CD4-positive, alpha-beta T cell (primary cell): ENCODE results near the gene DPEP2. TPM values are rescaled to one million over a fixed set of nuclear protein-coding genes. Genes with fewer than 3 reads are reported as not detected.

Source experiments
- ATAC-seq: fragments of 200-7000 bp; cut with Tn5 transposase; one replicate; pipeline ENCODE4 v1.10.0; 2022; ENCODE audit warnings: mild to moderate bottlenecking; ENCODE audit not compliant: poor library complexity
- CTCF ChIA-PET: fragments of 350-600 bp; sonication (Branson Sonifier 250); formaldehyde crosslinking; loops from one replicate; lab custom pipeline; 2021; ENCODE audit warnings: antibody characterized with exemption, inconsistent platforms; lab: Charles Lee
- POLR2A ChIA-PET: fragments of 350-600 bp; sonication (Branson Sonifier 250); formaldehyde crosslinking; loops from one replicate; lab custom pipeline; 2021; ENCODE audit warnings: antibody characterized with exemption, inconsistent platforms; lab: Charles Lee
- DNase-seq, 14 experiments: peaks; one replicate each; pipeline ENCODE4 v3.0.0-alpha.2; 2013 to 2020; ENCODE audit warnings: mixed read lengths in 2 of 14
- H3K27ac ChIP-seq, 2 donors: one replicate each; pipeline versions ENCODE4 v1.5.1 to v1.7.0; 2013; ENCODE audit warnings: low read length in 2 of 2, low read depth in 1 of 2, mild to moderate bottlenecking in 1 of 2
- H3K27me3 ChIP-seq, 2 experiments: 1 replicate in 1 of 2; 2 replicates in 1 of 2; pipeline versions ENCODE4 v1.6.1 to v1.7.0; 2013; ENCODE audit warnings: low read length in 2 of 2, control low read depth in 1 of 2, mild to moderate bottlenecking in 1 of 2, moderate library complexity in 1 of 2; ENCODE audit not compliant: insufficient read depth in 2 of 2, control insufficient read depth in 1 of 2
- H3K36me3 ChIP-seq: one replicate; pipeline ENCODE4 v1.6.1; 2013; ENCODE audit warnings: low read length, control low read depth; ENCODE audit not compliant: insufficient read depth
- H3K4me1 ChIP-seq: one replicate; pipeline ENCODE4 v1.6.1; 2013; ENCODE audit warnings: low read length, control low read depth; ENCODE audit not compliant: insufficient read depth
- H3K4me3 ChIP-seq: one replicate; pipeline ENCODE4 v1.5.1; 2013; ENCODE audit warnings: mild to moderate bottlenecking, low read length, moderate library complexity
- H3K9me3 ChIP-seq, 2 experiments: 1 replicate in 1 of 2; 2 replicates in 1 of 2; pipeline versions ENCODE4 v1.6.1 to v1.7.0; 2013; ENCODE audit warnings: low read length in 2 of 2, mild to moderate bottlenecking in 2 of 2, control low read depth in 1 of 2, moderate library complexity in 1 of 2; ENCODE audit not compliant: control insufficient read depth in 1 of 2, insufficient read depth in 1 of 2
- H3K27ac Mint-ChIP-seq: one replicate; pipeline ENCODE4 v1.8.0; 2020; ENCODE audit warnings: mixed read lengths
- H3K27me3 Mint-ChIP-seq: one replicate; pipeline ENCODE4 v1.8.0; 2021; ENCODE audit warnings: mixed read lengths
- H3K36me3 Mint-ChIP-seq: one replicate; pipeline ENCODE4 v1.8.0; 2021; ENCODE audit warnings: low read depth, mixed read lengths
- H3K4me1 Mint-ChIP-seq: one replicate; pipeline ENCODE4 v1.8.0; 2021; ENCODE audit warnings: low read depth, mixed read lengths
- H3K4me3 Mint-ChIP-seq: one replicate; pipeline ENCODE4 v1.8.0; 2020; ENCODE audit warnings: mild to moderate bottlenecking, mixed read lengths
- H3K9me3 Mint-ChIP-seq: one replicate; pipeline ENCODE4 v1.8.0; 2020; ENCODE audit warnings: mixed read lengths
- CTCF ChIP-seq: fragments of 200-600 bp; IDR thresholded peaks from one replicate; pipeline ENCODE4 v1.8.0; 2022; ENCODE audit warnings: antibody characterized with exemption, mild to moderate bottlenecking
- intact Hi-C, 2 experiments: fragments of 100-400 bp; cut with DNase I in 1 of 2; cut with micrococcal nuclease in 1 of 2; formaldehyde crosslinking; loops; one replicate each; pipeline versions ENCODE4 v1.15.1 to v1.9.0; 2023 to 2025; cut with DNase I, micrococcal nuclease
- total RNA-seq, 174 experiments: library from RNA in 2 of 174; stranded (reverse) in 2 of 174; gene quantifications; one replicate each; pipeline ENCODE4 v1.2.3 and lab custom pipeline; 2021 to 2026

The DPEP2 gene
- total RNA-seq, 2 experiments from 2014 or later, result 42.2 to 43.5 TPM

GRCh38 chr16:67986949-67987348, 12.3 kb downstream of the DPEP2 start:
- POLR2A ChIA-PET, result interaction anchor here (0.7 to 5.1 kb wide), 6 partner anchors 10 to 98 kb away, joined by 3 to 23 read pairs (median 4); partner anchors contain the start of genes NFATC3 and PSMB10
- no peaks in the 10 kb centered on the region for H3K27me3 ChIP-seq
- H3K9me3 ChIP-seq, result no peaks in the 10 kb centered on the region
- Mint-ChIP-seq H3K4me3 (no peak overlapping the region), H3K36me3 (peaks cover 9% of the 10 kb centered on the region), H3K4me1 (peaks cover 29% of the 10 kb centered on the region), H3K27ac (no peak overlapping the region), H3K27me3 (no peaks in the 10 kb centered on the region), H3K9me3 (no peaks in the 10 kb centered on the region)
- ATAC-seq (no peak), DNase-seq (no peak)
- CTCF ChIA-PET, result interaction anchor here (2.5 kb wide), 1 partner anchor 54 kb away, joined by 11 read pairs; no protein-coding TSS in a partner anchor
- TF ChIP-seq CTCF, result no peak
- H3K4me3 ChIP-seq, result no peak overlapping the region
- no peak overlapping the region for H3K27ac ChIP-seq
- intact Hi-C loops, result no loop called here
- peaks cover 23% of the 10 kb centered on the region for H3K4me1 ChIP-seq
- peaks cover 11% of the 10 kb centered on the region for H3K36me3 ChIP-seq

- H3K4me3 ChIP-seq, result no peak overlapping the region
- intact Hi-C loops, result loop anchor here in 1 of 2 experiments (2.0 kb wide), 1 partner anchor 13 kb away; the partner anchor contains the start of gene SLC12A4
- no peaks in the 10 kb centered on the region for H3K27me3 ChIP-seq
- H3K27me3 Mint-ChIP-seq, result no peaks in the 10 kb centered on the region
- peaks cover 23% of the 10 kb centered on the region for H3K4me1 ChIP-seq
- no peaks in the 10 kb centered on the region for H3K9me3 Mint-ChIP-seq
- no peak overlapping the region for H3K27ac ChIP-seq
- H3K36me3 ChIP-seq, result no peaks in the 10 kb centered on the region
- POLR2A ChIA-PET, result interaction anchor here (1.0 to 2.7 kb wide), 4 partner anchors 10 to 41 kb away, joined by 3 to 16 read pairs (median 5); partner anchors contain the start of genes DDX28, DUS2 and SLC12A4
- H3K4me3 Mint-ChIP-seq, result no peak overlapping the region
- no peak overlapping the region for H3K27ac Mint-ChIP-seq
- ATAC-seq (no peak), DNase-seq (no peak)
- H3K9me3 ChIP-seq, result no peaks in the 10 kb centered on the region
- H3K4me1 Mint-ChIP-seq, result peaks cover 24% of the 10 kb centered on the region
- CTCF ChIA-PET, result interaction anchor here (1.9 to 2.2 kb wide), 2 partner anchors 59 to 165 kb away, joined by 3 to 4 read pairs; no protein-coding TSS in a partner anchor
- H3K36me3 Mint-ChIP-seq, result no peaks in the 10 kb centered on the region
- TF ChIP-seq CTCF, result no peak
Measured at GRCh38 chr16:67982011-67982696, 17.1 kb downstream of the DPEP2 start.

GRCh38 chr16:67979955-67980678, 19.2 kb downstream of the DPEP2 start, which contains the start of gene DPEP3:
Gene DPEP3 (minus strand): TSS chr16:67980499. CDS start chr16:67980380, 119 bp downstream.
- no peak for ATAC-seq

More at GRCh38 chr16:67979955-67980678, 19.2 kb downstream of the DPEP2 start, which contains the start of gene DPEP3:
- H3K27me3 Mint-ChIP-seq, result no peaks in the 10 kb centered on the region
- intact Hi-C loops, result no loop called here
- no peak within 1 kb of the TSS for H3K27ac ChIP-seq
- H3K27me3 ChIP-seq, result no peaks in the 10 kb centered on the region
- ChIA-PET POLR2A (no interaction called here), CTCF (interaction anchor here (1.9 kb wide), 1 partner anchor 163 kb away, joined by 3 read pairs; no protein-coding TSS in a partner anchor)
- peaks cover 23% of the 10 kb centered on the region for H3K4me1 Mint-ChIP-seq
- no peaks in the 10 kb centered on the region for H3K9me3 Mint-ChIP-seq
- no peak within 1 kb of the TSS for H3K27ac Mint-ChIP-seq
- peak in 2 of 14 experiments; percentile 31 to 49 for DNase-seq
- no peak within 1 kb of the TSS for H3K4me3 ChIP-seq
- no peaks in the 10 kb centered on the region for H3K36me3 Mint-ChIP-seq
- no peak within 1 kb of the TSS for H3K4me3 Mint-ChIP-seq
- H3K4me1 ChIP-seq, result peaks cover 23% of the 10 kb centered on the region
- TF ChIP-seq CTCF, result no peak
- H3K9me3 ChIP-seq, result no peaks in the 10 kb centered on the region
- H3K36me3 ChIP-seq, result no peaks in the 10 kb centered on the region
